Left ventricle myocardium inferior (tissue), 1 donor: ENCODE results near the gene TBX1. TPM values are rescaled to one million over a fixed set of nuclear protein-coding genes. Genes with fewer than 3 reads are reported as not detected.
A peak's percentile ranks its signal among the peaks of the same experiment; 100 is the strongest.

ENCODE experiments used
- DNase-seq: peaks from one replicate; pipeline ENCODE4 v3.0.0-alpha.2; 2020
- H3K27ac ChIP-seq: fragments of 200-600 bp; replicated peaks from 2 replicates; pipeline ENCODE4 v1.8.0; 2021
- H3K27me3 ChIP-seq: fragments of 200-600 bp; 2 replicates; pipeline ENCODE4 v1.8.0; 2021; ENCODE audit warnings: low read depth
- H3K36me3 ChIP-seq: fragments of 200-600 bp; 2 replicates; pipeline ENCODE4 v1.8.0; 2021
- H3K4me1 ChIP-seq: fragments of 200-600 bp; 2 replicates; pipeline ENCODE4 v1.8.0; 2021
- H3K4me3 ChIP-seq: fragments of 200-600 bp; 2 replicates; pipeline ENCODE4 v1.8.0; 2021; ENCODE audit warnings: mild to moderate bottlenecking, moderate library complexity
- H3K9me3 ChIP-seq: fragments of 200-600 bp; replicated peaks from 2 replicates; pipeline ENCODE4 v1.8.0; 2021
- intact Hi-C: fragments of 100-400 bp; cut with micrococcal nuclease; formaldehyde crosslinking; loops from one replicate; pipeline ENCODE4 v1.11.0; 2022
- total RNA-seq: library from RNA; stranded (reverse); fragmentation: NEBNext Ultra II Directional; extraction: Animal tissue kit (Norgen Biotek cat#: 25700); gene quantifications from one replicate; pipeline ENCODE4 v1.2.1, GENCODE V29; 2021
- TF ChIP-seq, protein P1 (sequence below): fragments of 200-600 bp; IDR thresholded peaks from 2 replicates; pipeline ENCODE4 v1.8.0; 2021; ENCODE audit warnings: antibody characterized with exemption, mild to moderate bottlenecking, borderline replicate concordance
- donor health status: DM: no; HTN: yes; CAD: no; lungs with severe emphysema.

TBX1 gene
- total RNA-seq, 1 donor from 2014 or later: 8.0 TPM

- Histone ChIP-seq H3K27ac (no peak overlapping the region), H3K4me3 (peak overlapping the region; percentile 50), H3K9me3 (no peaks in the 10 kb centered on the region), H3K27me3 (peaks cover 94% of the 10 kb centered on the region), H3K36me3 (no peaks in the 10 kb centered on the region), H3K4me1 (peaks cover 42% of the 10 kb centered on the region)
- TF ChIP-seq, protein P1, sequence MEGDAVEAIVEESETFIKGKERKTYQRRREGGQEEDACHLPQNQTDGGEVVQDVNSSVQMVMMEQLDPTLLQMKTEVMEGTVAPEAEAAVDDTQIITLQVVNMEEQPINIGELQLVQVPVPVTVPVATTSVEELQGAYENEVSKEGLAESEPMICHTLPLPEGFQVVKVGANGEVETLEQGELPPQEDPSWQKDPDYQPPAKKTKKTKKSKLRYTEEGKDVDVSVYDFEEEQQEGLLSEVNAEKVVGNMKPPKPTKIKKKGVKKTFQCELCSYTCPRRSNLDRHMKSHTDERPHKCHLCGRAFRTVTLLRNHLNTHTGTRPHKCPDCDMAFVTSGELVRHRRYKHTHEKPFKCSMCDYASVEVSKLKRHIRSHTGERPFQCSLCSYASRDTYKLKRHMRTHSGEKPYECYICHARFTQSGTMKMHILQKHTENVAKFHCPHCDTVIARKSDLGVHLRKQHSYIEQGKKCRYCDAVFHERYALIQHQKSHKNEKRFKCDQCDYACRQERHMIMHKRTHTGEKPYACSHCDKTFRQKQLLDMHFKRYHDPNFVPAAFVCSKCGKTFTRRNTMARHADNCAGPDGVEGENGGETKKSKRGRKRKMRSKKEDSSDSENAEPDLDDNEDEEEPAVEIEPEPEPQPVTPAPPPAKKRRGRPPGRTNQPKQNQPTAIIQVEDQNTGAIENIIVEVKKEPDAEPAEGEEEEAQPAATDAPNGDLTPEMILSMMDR: no peak
- intact Hi-C loops: no loop called here
- no peak for DNase-seq
These were observed 3.2 kb upstream of the TBX1 start for GRCh38 chr22:19757140-19757984.

DNA sequence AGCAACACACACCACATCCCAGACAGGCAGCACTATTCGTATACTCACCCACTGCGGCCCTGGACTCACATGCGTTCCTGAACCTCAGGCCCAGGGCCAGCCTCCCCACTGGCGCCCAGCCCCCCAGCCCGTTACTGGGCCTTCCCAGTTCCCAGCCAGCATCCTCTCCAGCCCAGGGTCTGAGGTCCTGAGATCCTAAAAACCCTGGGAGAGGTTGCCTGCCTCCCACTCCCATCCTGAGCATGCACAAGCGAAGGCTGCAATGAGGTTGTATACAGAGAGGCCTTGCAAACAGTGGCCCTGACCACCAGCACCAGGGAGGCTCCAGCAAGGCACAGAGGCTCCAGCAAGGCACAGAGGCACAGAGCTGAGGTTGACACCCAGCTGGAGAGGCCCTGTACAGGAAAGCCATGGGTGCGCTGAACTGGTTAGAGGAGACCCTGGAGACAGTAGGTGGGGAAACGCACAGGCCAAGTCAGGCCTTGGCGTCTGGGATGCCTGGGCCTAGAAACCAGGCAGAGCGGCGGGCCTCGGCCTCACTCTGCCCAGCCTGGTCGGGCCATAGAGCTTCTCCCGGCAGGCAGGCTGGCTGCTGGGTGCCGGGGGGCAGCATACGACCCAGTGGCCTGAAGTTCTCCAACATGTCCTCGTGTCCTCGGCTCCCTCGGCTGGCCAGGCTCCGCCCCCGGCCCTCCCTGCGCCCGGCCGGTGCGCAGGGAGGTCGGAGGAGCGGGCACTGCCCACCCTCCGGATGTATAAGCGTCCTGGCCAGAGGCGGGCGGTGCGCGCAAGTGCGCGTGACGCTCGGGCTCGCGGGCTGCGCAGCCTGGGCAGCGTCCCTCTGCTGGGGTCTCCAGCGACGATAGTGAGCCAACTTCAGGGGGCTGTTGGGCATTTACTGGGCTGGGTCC is 2.3 kb upstream of the TBX1 start:
- Histone ChIP-seq H3K4me3 (no peak overlapping the region), H3K4me1 (peaks cover 42% of the 10 kb centered on the region), H3K36me3 (no peaks in the 10 kb centered on the region), H3K27me3 (peaks cover 94% of the 10 kb centered on the region), H3K27ac (no peak overlapping the region), H3K9me3 (no peaks in the 10 kb centered on the region)
- intact Hi-C loops: no loop called here
- DNase-seq: no peak
- TF ChIP-seq, protein P1: no peak

GRCh38 chr22:19758896-19759426 is 1.6 kb upstream of the TBX1 start:
- TF ChIP-seq, protein P1: no peak
- Histone ChIP-seq H3K27ac (no peak overlapping the region), H3K27me3 (peaks cover 94% of the 10 kb centered on the region), H3K4me1 (peaks cover 42% of the 10 kb centered on the region), H3K9me3 (no peaks in the 10 kb centered on the region), H3K36me3 (no peaks in the 10 kb centered on the region), H3K4me3 (peak overlapping the region; percentile 37)
- no peak for DNase-seq
- intact Hi-C loops: no loop called here

GRCh38 chr22:19759427-19760057 is 1.0 kb upstream of the TBX1 start:
- H3K4me3 ChIP-seq: peak overlapping the region; percentile 37
- H3K27ac ChIP-seq: no peak overlapping the region
- DNase-seq: no peak
- no peaks in the 10 kb centered on the region for H3K36me3 ChIP-seq
- peaks cover 94% of the 10 kb centered on the region for H3K27me3 ChIP-seq
- intact Hi-C loops: no loop called here
- H3K4me1 ChIP-seq: peaks cover 42% of the 10 kb centered on the region
- no peaks in the 10 kb centered on the region for H3K9me3 ChIP-seq
- TF ChIP-seq, protein P1: no peak
